ENCODE data around the gene TBC1D1.

The TBC1D1 gene

GRCh38 chr4:37958932-37959331, 68.0 kb downstream of the TBC1D1 start:
- no peak for ATAC-seq
- TF ChIP-seq ZNF70 (CRISPR knock-in tag; IDR thresholded peaks at IDR 0.05), result no peak
- no peak for TF ChIP-seq CSRNP3 (CRISPR knock-in tag; IDR thresholded peaks at IDR 0.05)
- no peak for TF ChIP-seq ZFP30 (CRISPR knock-in tag; IDR thresholded peaks at IDR 0.05)
- TF ChIP-seq CREB5 (CRISPR knock-in tag; IDR thresholded peaks at IDR 0.05; ENCODE audit: low read depth), result no peak
- TF ChIP-seq ZNF565 (CRISPR knock-in tag; conservative IDR thresholded peaks at IDR 0.05; ENCODE audit: low read depth), result no peak
- TF ChIP-seq OSR1 (CRISPR knock-in tag; IDR thresholded peaks at IDR 0.05), result no peak
- TF ChIP-seq TOX (CRISPR knock-in tag; IDR thresholded peaks at IDR 0.05; ENCODE audit: borderline replicate concordance), result no peak
- no peak for TF ChIP-seq ZNF8 (CRISPR knock-in tag; IDR thresholded peaks at IDR 0.05)
- no peak for TF ChIP-seq PATZ1 (CRISPR knock-in tag; IDR thresholded peaks at IDR 0.05; ENCODE audit: borderline replicate concordance)
- TF ChIP-seq ZFP3 (CRISPR knock-in tag; IDR thresholded peaks at IDR 0.05), result no peak
- TF ChIP-seq GLIS3 (CRISPR knock-in tag; IDR thresholded peaks at IDR 0.05), result no peak
- no peak for TF ChIP-seq BACH2 (CRISPR knock-in tag; IDR thresholded peaks at IDR 0.05; ENCODE audit: borderline replicate concordance)
- TF ChIP-seq ARNTL (CRISPR knock-in tag; IDR thresholded peaks at IDR 0.05; ENCODE audit: borderline replicate concordance, low read depth), result no peak
- no peak for TF ChIP-seq TCF4 (CRISPR knock-in tag; IDR thresholded peaks at IDR 0.05; ENCODE audit: borderline replicate concordance)
- TF ChIP-seq CSDC2 (CRISPR knock-in tag; IDR thresholded peaks at IDR 0.05), result no peak
- TF ChIP-seq ESRRG (CRISPR knock-in tag; IDR thresholded peaks at IDR 0.05), result no peak
- TF ChIP-seq ISL1 (CRISPR knock-in tag; IDR thresholded peaks at IDR 0.05), result no peak
- TF ChIP-seq POU6F1 (CRISPR knock-in tag; IDR thresholded peaks at IDR 0.05; ENCODE audit: borderline replicate concordance, low read depth), result no peak
- TF ChIP-seq RARB (CRISPR knock-in tag; IDR thresholded peaks at IDR 0.05), result no peak

GRCh38 chr4:37960098-37960497, 69.2 kb downstream of the TBC1D1 start, which contains the start of gene PTTG2:
Gene PTTG2, plus strand, starts transcription at chr4:37960398. Its CDS starts 37 bp downstream, at chr4:37960435.
- no peak for TF ChIP-seq RARB (CRISPR knock-in tag; IDR thresholded peaks at IDR 0.05)
- TF ChIP-seq PPARA (CRISPR knock-in tag; IDR thresholded peaks at IDR 0.05; ENCODE audit: borderline replicate concordance), result no peak
- TF ChIP-seq TCF4 (CRISPR knock-in tag; IDR thresholded peaks at IDR 0.05; ENCODE audit: borderline replicate concordance), result no peak
- no peak for TF ChIP-seq OSR1 (CRISPR knock-in tag; IDR thresholded peaks at IDR 0.05)
- no peak for TF ChIP-seq CSDC2 (CRISPR knock-in tag; IDR thresholded peaks at IDR 0.05)
- no peak for TF ChIP-seq ZNF8 (CRISPR knock-in tag; IDR thresholded peaks at IDR 0.05)
- no peak for TF ChIP-seq ZFP3 (CRISPR knock-in tag; IDR thresholded peaks at IDR 0.05)
- no peak for TF ChIP-seq ESRRG (CRISPR knock-in tag; IDR thresholded peaks at IDR 0.05)
- no peak for TF ChIP-seq GLIS3 (CRISPR knock-in tag; IDR thresholded peaks at IDR 0.05)
- no peak for TF ChIP-seq TSHZ2 (CRISPR knock-in tag; IDR thresholded peaks at IDR 0.05)
- no peak for TF ChIP-seq ZNF70 (CRISPR knock-in tag; IDR thresholded peaks at IDR 0.05)
- TF ChIP-seq BACH2 (CRISPR knock-in tag; IDR thresholded peaks at IDR 0.05; ENCODE audit: borderline replicate concordance), result no peak
- TF ChIP-seq ARNTL (CRISPR knock-in tag; IDR thresholded peaks at IDR 0.05; ENCODE audit: borderline replicate concordance, low read depth), result no peak
- no peak for TF ChIP-seq TOX (CRISPR knock-in tag; IDR thresholded peaks at IDR 0.05; ENCODE audit: borderline replicate concordance)
- TF ChIP-seq ZFP30 (CRISPR knock-in tag; IDR thresholded peaks at IDR 0.05), result no peak
- no peak for TF ChIP-seq SNAI2 (CRISPR knock-in tag; IDR thresholded peaks at IDR 0.05)
- no peak for ATAC-seq
